Ishikawa (cell line): Measurements from ENCODE around the gene MAPKBP1.

Source experiments
- TEAD4 ChIP-seq: IDR thresholded peaks from 2 replicates; pipeline ENCODE4 v1.6.1; 2012
- YY1 ChIP-seq: IDR thresholded peaks from 2 replicates; pipeline ENCODE4 v1.6.1; 2012; ENCODE audit warnings: low read depth

GRCh38 chr15:41773332-41773728 is 954 bp upstream of the MAPKBP1 start:
- no peak for TF ChIP-seq YY1
- no peak for TF ChIP-seq TEAD4
